OCI-LY3 (cell line): ENCODE data around the gene SERTM1.

Experiments
- EZH2phosphoT487 ChIP-seq: fragments of 200-600 bp; shearing (Covaris generic); IDR thresholded peaks from 2 replicates; pipeline ENCODE4 v1.6.1; 2018; ENCODE audit warnings: antibody characterized with exemption, mixed run types, low read depth
- TF ChIP-seq, protein P1 (sequence below): fragments of 200-600, 300-600 bp; sonication (generic); IDR thresholded peaks from 2 replicates; pipeline ENCODE4 v1.5.1; 2014; ENCODE audit warnings: antibody characterized with exemption, low read length, low read depth

DNA sequence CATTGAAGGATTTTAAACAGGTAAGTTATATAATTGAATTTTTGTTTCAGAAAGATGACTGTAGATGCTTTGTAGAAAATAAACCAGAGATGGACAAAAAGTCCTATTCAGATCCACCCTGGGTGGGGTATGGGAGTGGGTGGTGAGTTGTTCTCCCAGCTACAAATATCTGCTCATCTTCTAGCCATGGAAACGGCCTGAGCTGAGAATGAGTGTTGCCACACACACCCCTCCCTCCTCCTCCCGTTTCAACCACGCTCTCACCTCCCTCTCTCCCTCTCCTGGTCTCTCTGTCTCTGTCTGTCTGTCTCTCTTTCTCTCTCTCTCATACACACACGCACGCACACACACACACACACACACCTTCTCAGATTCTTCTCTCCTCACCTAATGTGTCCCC is 26.4 kb downstream of the SERTM1 start:
- TF ChIP-seq EZH2phosphoT487: no peak
- TF ChIP-seq, protein P1, sequence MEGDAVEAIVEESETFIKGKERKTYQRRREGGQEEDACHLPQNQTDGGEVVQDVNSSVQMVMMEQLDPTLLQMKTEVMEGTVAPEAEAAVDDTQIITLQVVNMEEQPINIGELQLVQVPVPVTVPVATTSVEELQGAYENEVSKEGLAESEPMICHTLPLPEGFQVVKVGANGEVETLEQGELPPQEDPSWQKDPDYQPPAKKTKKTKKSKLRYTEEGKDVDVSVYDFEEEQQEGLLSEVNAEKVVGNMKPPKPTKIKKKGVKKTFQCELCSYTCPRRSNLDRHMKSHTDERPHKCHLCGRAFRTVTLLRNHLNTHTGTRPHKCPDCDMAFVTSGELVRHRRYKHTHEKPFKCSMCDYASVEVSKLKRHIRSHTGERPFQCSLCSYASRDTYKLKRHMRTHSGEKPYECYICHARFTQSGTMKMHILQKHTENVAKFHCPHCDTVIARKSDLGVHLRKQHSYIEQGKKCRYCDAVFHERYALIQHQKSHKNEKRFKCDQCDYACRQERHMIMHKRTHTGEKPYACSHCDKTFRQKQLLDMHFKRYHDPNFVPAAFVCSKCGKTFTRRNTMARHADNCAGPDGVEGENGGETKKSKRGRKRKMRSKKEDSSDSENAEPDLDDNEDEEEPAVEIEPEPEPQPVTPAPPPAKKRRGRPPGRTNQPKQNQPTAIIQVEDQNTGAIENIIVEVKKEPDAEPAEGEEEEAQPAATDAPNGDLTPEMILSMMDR: no peak
